Caco-2 (cell line): Measurements from ENCODE around the gene ZC3H12C. TPM values are rescaled to one million over a fixed set of nuclear protein-coding genes. Genes with fewer than 3 reads are reported as not detected.

ENCODE experiments used
- BruUV-seq: library from RNA; stranded (reverse); fragments of 400-500 nt; replicated peaks from 2 replicates; lab custom pipeline; 2021; lab: Mats Ljungman, UMichigan
- CTCF ChIA-PET: fragments of 300-600 bp; sonication (Branson Sonifier 250); formaldehyde crosslinking; loops from one replicate; lab custom pipeline; 2022; ENCODE audit warnings: antibody characterized with exemption; lab: Charles Lee
- POLR2A ChIA-PET: fragments of 300-600 bp; sonication (Branson Sonifier 250); formaldehyde crosslinking; loops from one replicate; lab custom pipeline; 2022; ENCODE audit warnings: antibody characterized with exemption; lab: Charles Lee
- DNase-seq, 2 experiments: peaks; one replicate each; pipeline versions ENCODE4 v3.0.0 to v3.0.0-alpha.2; 2020 to 2022
- H3K27me3 ChIP-seq: replicated peaks from 2 replicates; pipeline ENCODE4 v1.6.0; 2011; ENCODE audit warnings: low read length; ENCODE audit not compliant: control insufficient read depth, insufficient read depth
- H3K36me3 ChIP-seq: 2 replicates; pipeline ENCODE4 v1.5.1; 2011; ENCODE audit warnings: low read length; ENCODE audit not compliant: control insufficient read depth, insufficient read depth
- H3K4me1 ChIP-seq: fragments of 250-450 bp; sonication (Bioruptor Pico); 2 replicates; pipeline ENCODE4 v1.5.1; 2020; ENCODE audit warnings: mild to moderate bottlenecking
- H3K4me3 ChIP-seq: 2 replicates; pipeline ENCODE4 v1.5.1; 2011; ENCODE audit warnings: low read depth, mild to moderate bottlenecking, control low read depth, low read length
- H3K9me3 ChIP-seq: fragments of 250-450 bp; sonication (Bioruptor Pico); 2 replicates; pipeline ENCODE4 v1.5.1; 2020; ENCODE audit warnings: mild to moderate bottlenecking, moderate library complexity
- H3K27ac Mint-ChIP-seq: one replicate; pipeline ENCODE4 v1.8.0; 2022; ENCODE audit warnings: mixed read lengths; ENCODE audit not compliant: unreplicated experiment
- H3K27me3 Mint-ChIP-seq: one replicate; pipeline ENCODE4 v1.8.0; 2022; ENCODE audit warnings: mixed read lengths; ENCODE audit not compliant: insufficient read depth, unreplicated experiment
- H3K36me3 Mint-ChIP-seq: one replicate; pipeline ENCODE4 v1.8.0; 2022; ENCODE audit warnings: mild to moderate bottlenecking, mixed read lengths; ENCODE audit not compliant: insufficient read depth, unreplicated experiment
- H3K4me1 Mint-ChIP-seq: one replicate; pipeline ENCODE4 v1.8.0; 2022; ENCODE audit warnings: low read depth, mixed read lengths; ENCODE audit not compliant: unreplicated experiment
- H3K4me3 Mint-ChIP-seq: one replicate; pipeline ENCODE4 v1.8.0; 2022; ENCODE audit warnings: mild to moderate bottlenecking, moderate library complexity, mixed read lengths; ENCODE audit not compliant: unreplicated experiment
- H3K9me3 Mint-ChIP-seq: one replicate; pipeline ENCODE4 v1.8.0; 2022; ENCODE audit warnings: mixed read lengths; ENCODE audit not compliant: unreplicated experiment
- CTCF ChIP-seq, 2 experiments: fragments of 200-600 bp in 1 of 2; IDR thresholded peaks; 1 replicate in 1 of 2; 2 replicates in 1 of 2; pipeline versions ENCODE4 v1.5.1 to v1.8.0; 2011 to 2022; ENCODE audit warnings: antibody characterized with exemption in 1 of 2, control low read depth in 1 of 2, inconsistent platforms in 1 of 2, low read depth in 1 of 2, low read length in 1 of 2, mild to moderate bottlenecking in 1 of 2, moderate library complexity in 1 of 2; ENCODE audit not compliant: insufficient read depth in 1 of 2, severe bottlenecking in 1 of 2, unreplicated experiment in 1 of 2
- intact Hi-C: fragments of 100-400 bp; cut with micrococcal nuclease; formaldehyde crosslinking; loops from one replicate; pipeline ENCODE4 v1.10.0; 2022; ENCODE audit not compliant: unreplicated experiment
- total RNA-seq: library from RNA; stranded (reverse); gene quantifications from 2 replicates; pipeline ENCODE4 v1.2.3, GENCODE V29; 2022

ZC3H12C gene
- total RNA-seq, 1 experiment from 2014 or later: 11.7 TPM

GRCh38 chr11:110069158-110069737 lies 23.9 kb upstream of the ZC3H12C start:
- Mint-ChIP-seq H3K27ac (no peak overlapping the region), H3K4me3 (no peak overlapping the region), H3K4me1 (no peaks in the 10 kb centered on the region), H3K27me3 (no peaks in the 10 kb centered on the region), H3K9me3 (no peaks in the 10 kb centered on the region), H3K36me3 (no peaks in the 10 kb centered on the region)
- Histone ChIP-seq H3K36me3 (no peaks in the 10 kb centered on the region), H3K27me3 (no peaks in the 10 kb centered on the region), H3K4me1 (no peaks in the 10 kb centered on the region), H3K9me3 (no peaks in the 10 kb centered on the region), H3K4me3 (no peak overlapping the region)
- no peak for TF ChIP-seq CTCF (IDR thresholded peaks at IDR 0.05; ENCODE audit: insufficient read depth in 1 of 2, low read depth in 1 of 2, low read length in 1 of 2, severe bottlenecking in 1 of 2, unreplicated experiment in 1 of 2)
- intact Hi-C loops: no loop called here
- ChIA-PET CTCF (no interaction called here), POLR2A (no interaction called here)
- DNase-seq: no peak
- BruUV-seq: no TSS peak

- no peaks in the 10 kb centered on the region for H3K36me3 Mint-ChIP-seq
- no peak overlapping the region for H3K4me3 ChIP-seq
- no TSS peak for BruUV-seq
- no peak overlapping the region for H3K27ac Mint-ChIP-seq
- no peaks in the 10 kb centered on the region for H3K9me3 Mint-ChIP-seq
- peaks cover 2% of the 10 kb centered on the region for H3K4me1 Mint-ChIP-seq
- TF ChIP-seq CTCF (IDR thresholded peaks at IDR 0.05; ENCODE audit: insufficient read depth in 1 of 2, low read depth in 1 of 2, low read length in 1 of 2, severe bottlenecking in 1 of 2, unreplicated experiment in 1 of 2): no peak
- no peaks in the 10 kb centered on the region for H3K27me3 ChIP-seq
- ChIA-PET POLR2A (interaction anchor here (0.5 kb wide), 1 partner anchor 22 kb away, joined by 3 read pairs; no protein-coding TSS in a partner anchor), CTCF (no interaction called here)
- no peak for DNase-seq
- no peaks in the 10 kb centered on the region for H3K36me3 ChIP-seq
- H3K4me1 ChIP-seq: peaks cover 2% of the 10 kb centered on the region
- intact Hi-C loops: no loop called here
- H3K4me3 Mint-ChIP-seq: no peak overlapping the region
- H3K27me3 Mint-ChIP-seq: no peaks in the 10 kb centered on the region
- H3K9me3 ChIP-seq: no peaks in the 10 kb centered on the region
Measured at GRCh38 chr11:110070176-110070575, 23.0 kb upstream of the ZC3H12C start.

- CTCF ChIA-PET: no interaction called here
- POLR2A ChIA-PET: no interaction called here
- no peak for DNase-seq
- no peaks in the 10 kb centered on the region for H3K36me3 Mint-ChIP-seq
- TF ChIP-seq CTCF (IDR thresholded peaks at IDR 0.05; ENCODE audit: insufficient read depth in 1 of 2, low read depth in 1 of 2, low read length in 1 of 2, severe bottlenecking in 1 of 2, unreplicated experiment in 1 of 2): no peak
- H3K27ac Mint-ChIP-seq: no peak overlapping the region
- H3K9me3 Mint-ChIP-seq: no peaks in the 10 kb centered on the region
- no peaks in the 10 kb centered on the region for H3K9me3 ChIP-seq
- H3K27me3 Mint-ChIP-seq: no peaks in the 10 kb centered on the region
- H3K27me3 ChIP-seq: no peaks in the 10 kb centered on the region
- H3K4me3 ChIP-seq: no peak overlapping the region
- H3K36me3 ChIP-seq: no peaks in the 10 kb centered on the region
- BruUV-seq: no TSS peak
- H3K4me1 Mint-ChIP-seq: peaks cover 12% of the 10 kb centered on the region
- intact Hi-C loops: no loop called here
- peaks cover 12% of the 10 kb centered on the region for H3K4me1 ChIP-seq
- no peak overlapping the region for H3K4me3 Mint-ChIP-seq
Measured at GRCh38 chr11:110071197-110071596, 22.0 kb upstream of the ZC3H12C start.
